Testis (tissue), 3 donors: ENCODE data around the gene KIAA0753. TPM values are rescaled to one million over a fixed set of nuclear protein-coding genes. Genes with fewer than 3 reads are reported as not detected.

Experiments
- DNase-seq: peaks from one replicate; pipeline ENCODE4 v3.0.0-alpha.2; 2019
- H3K27ac ChIP-seq, 2 donors: fragments of 200-600 bp; sonication (generic); one replicate each; pipeline ENCODE4 v1.5.1; 2019
- H3K27me3 ChIP-seq: fragments of 200-600 bp; sonication (generic); one replicate; pipeline ENCODE4 v1.5.1; 2019
- H3K36me3 ChIP-seq: fragments of 200-600 bp; sonication (generic); one replicate; pipeline ENCODE4 v1.5.1; 2017; ENCODE audit warnings: low read depth; ENCODE audit errors: missing control alignments
- H3K4me1 ChIP-seq: fragments of 200-600 bp; sonication (generic); one replicate; pipeline ENCODE4 v1.5.1; 2019
- H3K4me3 ChIP-seq, 2 donors: fragments of 200-600 bp; sonication (generic); one replicate each; pipeline ENCODE4 v1.5.1; 2017 to 2019
- H3K9me3 ChIP-seq: fragments of 200-600 bp; sonication (generic); one replicate; pipeline ENCODE4 v1.5.1; 2017
- POLR2A ChIP-seq: fragments of 450-650 bp; IDR thresholded peaks from one replicate; pipeline ENCODE4 v1.6.1; 2017; ENCODE audit warnings: antibody characterized with exemption, mild to moderate bottlenecking, moderate library complexity
- WGBS, 2 donors: methylation state at CpG; one replicate each; pipeline ENCODE4 v1.1.5; 2018; 5-methylcytosine and 5-hydroxymethylcytosine counted together
- intact Hi-C: fragments of 100-400 bp; cut with DNase I; formaldehyde crosslinking; loops from one replicate; pipeline ENCODE4 v1.15.1; 2023; ENCODE audit warnings: low total_unique reads
- polyA plus RNA-seq: library from polyadenylated mRNA; stranded (reverse); fragments of 350-450 nt; fragmentation: Illumina TruSeq; extraction: RNeasy Lipid Tissue Mini Kit (QIAGEN cat#74804); gene quantifications from one replicate; pipeline ENCODE4 v1.2.3, GENCODE V29; 2014; ENCODE audit warnings: low read depth, low replicate concordance; ENCODE audit not compliant: insufficient read depth
- total RNA-seq, 2 donors: library from RNA; depleted of rRNA; stranded (reverse); fragments of >200 nt; gene quantifications; one replicate each; pipeline ENCODE4 v1.2.3, GENCODE V29; 2016
- TF ChIP-seq, protein P1 (sequence below), 3 experiments: fragments of 450-650 bp in 2 of 3; fragments of 200-600 bp in 1 of 3; sonication (generic) in 1 of 3; IDR thresholded peaks; one replicate each; pipeline ENCODE4 v1.5.1; 2016 to 2019; ENCODE audit warnings: antibody characterized with exemption in 3 of 3, mild to moderate bottlenecking in 2 of 3, moderate library complexity in 1 of 3

The KIAA0753 gene
- total and polyA plus RNA-seq, 3 donors from 2014 or later: 43.9 to 59.8 (median 44.7) TPM

DNA sequence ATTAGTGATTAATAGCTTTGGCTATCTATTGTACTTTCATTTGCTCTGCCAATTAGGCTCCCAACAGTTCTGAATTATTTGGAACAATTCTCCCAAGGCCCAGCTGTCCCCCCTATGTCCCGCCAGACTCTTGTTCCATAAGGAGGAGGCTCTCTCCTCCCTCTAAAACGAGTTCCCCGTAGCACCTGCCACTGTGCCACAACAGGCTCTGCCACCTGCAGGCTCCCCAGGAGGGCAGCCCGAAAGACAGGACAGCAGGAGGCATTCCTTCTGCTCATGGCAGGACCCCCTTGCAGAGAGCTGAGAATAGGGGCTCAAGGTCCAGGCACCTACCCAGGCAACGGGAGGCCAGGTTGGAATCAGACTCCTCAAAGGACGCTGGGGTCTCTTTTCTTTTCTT is 93.2 kb downstream of the KIAA0753 start:
- no peak for DNase-seq
- Histone ChIP-seq H3K4me3 (no peak overlapping the region), H3K27ac (no peak overlapping the region), H3K36me3 (no peaks in the 10 kb centered on the region), H3K27me3 (no peaks in the 10 kb centered on the region), H3K4me1 (no peaks in the 10 kb centered on the region), H3K9me3 (no peaks in the 10 kb centered on the region)
- TF ChIP-seq, protein P1, sequence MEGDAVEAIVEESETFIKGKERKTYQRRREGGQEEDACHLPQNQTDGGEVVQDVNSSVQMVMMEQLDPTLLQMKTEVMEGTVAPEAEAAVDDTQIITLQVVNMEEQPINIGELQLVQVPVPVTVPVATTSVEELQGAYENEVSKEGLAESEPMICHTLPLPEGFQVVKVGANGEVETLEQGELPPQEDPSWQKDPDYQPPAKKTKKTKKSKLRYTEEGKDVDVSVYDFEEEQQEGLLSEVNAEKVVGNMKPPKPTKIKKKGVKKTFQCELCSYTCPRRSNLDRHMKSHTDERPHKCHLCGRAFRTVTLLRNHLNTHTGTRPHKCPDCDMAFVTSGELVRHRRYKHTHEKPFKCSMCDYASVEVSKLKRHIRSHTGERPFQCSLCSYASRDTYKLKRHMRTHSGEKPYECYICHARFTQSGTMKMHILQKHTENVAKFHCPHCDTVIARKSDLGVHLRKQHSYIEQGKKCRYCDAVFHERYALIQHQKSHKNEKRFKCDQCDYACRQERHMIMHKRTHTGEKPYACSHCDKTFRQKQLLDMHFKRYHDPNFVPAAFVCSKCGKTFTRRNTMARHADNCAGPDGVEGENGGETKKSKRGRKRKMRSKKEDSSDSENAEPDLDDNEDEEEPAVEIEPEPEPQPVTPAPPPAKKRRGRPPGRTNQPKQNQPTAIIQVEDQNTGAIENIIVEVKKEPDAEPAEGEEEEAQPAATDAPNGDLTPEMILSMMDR (IDR thresholded peaks at IDR 0.05): no peak
- TF ChIP-seq POLR2A: no peak
- WGBS, 2 donors: 93 to 96% methylated on average over 6 of the region's 6 CpGs
- intact Hi-C loops: no loop called here

DNA sequence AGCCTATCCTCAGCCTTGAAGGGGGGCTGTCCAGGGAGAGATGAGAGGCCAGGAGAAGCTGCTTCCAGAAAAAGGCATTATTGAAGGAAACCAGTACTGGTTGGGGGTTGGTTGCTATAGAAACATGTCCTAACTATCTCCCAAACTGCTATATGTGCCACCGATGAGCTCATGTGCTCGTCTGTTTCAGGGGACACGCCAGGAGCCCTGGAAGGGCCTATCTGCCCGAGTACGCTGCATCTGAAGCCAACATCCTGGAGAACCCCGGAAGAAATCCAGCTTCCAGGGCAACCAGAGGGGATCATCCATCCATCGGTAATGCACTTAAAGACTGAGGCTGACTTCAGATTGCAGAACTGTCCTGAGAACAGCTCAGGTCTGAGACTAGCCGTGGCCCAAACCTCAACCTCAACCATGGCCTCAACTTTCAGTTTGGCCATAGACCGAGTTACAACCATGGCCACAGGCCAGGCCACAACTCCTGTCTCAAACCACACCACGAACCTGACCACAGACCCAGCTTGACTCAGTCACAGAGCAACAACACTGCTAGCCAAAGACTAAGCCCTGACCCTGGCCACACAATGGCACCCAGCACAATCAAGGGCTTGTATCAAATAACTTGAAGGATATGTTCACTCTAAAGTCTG is 94.3 kb downstream of the KIAA0753 start:
- WGBS, 2 donors: 82 to 87% methylated on average over 9 to 10 of the region's 10 CpGs

DNA sequence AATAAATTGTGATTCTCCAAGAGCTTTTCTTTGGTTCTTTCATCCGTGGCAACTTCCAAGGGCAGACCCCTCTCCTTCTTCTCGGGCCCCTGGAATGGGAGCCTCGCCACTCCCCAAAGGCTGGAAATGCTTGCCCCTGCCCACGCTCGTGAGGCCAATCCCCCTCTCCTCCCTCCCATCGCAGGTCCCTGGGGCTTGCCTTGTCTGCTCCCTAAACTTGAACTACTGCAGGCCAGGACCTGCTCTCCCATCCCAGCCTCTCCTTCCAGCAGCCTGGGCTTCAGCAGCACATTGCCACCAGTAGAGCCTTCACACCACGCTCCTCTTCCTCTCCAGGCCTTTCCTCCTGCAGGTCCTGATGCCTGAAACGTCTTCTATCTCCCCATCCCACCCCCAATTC is 95.2 kb downstream of the KIAA0753 start:
- Histone ChIP-seq H3K36me3 (no peaks in the 10 kb centered on the region), H3K9me3 (no peaks in the 10 kb centered on the region), H3K27ac (no peak overlapping the region), H3K4me1 (no peaks in the 10 kb centered on the region), H3K4me3 (no peak overlapping the region), H3K27me3 (no peaks in the 10 kb centered on the region)
- TF ChIP-seq POLR2A: no peak
- TF ChIP-seq, protein P1 (IDR thresholded peaks at IDR 0.05): no peak
- no peak for DNase-seq
- WGBS, 2 donors: 82 to 87% methylated on average over 8 of the region's 8 CpGs
- intact Hi-C loops: no loop called here

More for the DNA sequence above, 94.3 kb downstream of the KIAA0753 start:
- Histone ChIP-seq H3K4me1 (no peaks in the 10 kb centered on the region), H3K27ac (no peak overlapping the region), H3K4me3 (no peak overlapping the region), H3K36me3 (no peaks in the 10 kb centered on the region), H3K27me3 (no peaks in the 10 kb centered on the region), H3K9me3 (no peaks in the 10 kb centered on the region)
- no peak for DNase-seq
- TF ChIP-seq, protein P1 (IDR thresholded peaks at IDR 0.05): no peak
- no peak for TF ChIP-seq POLR2A
- intact Hi-C loops: no loop called here

DNA sequence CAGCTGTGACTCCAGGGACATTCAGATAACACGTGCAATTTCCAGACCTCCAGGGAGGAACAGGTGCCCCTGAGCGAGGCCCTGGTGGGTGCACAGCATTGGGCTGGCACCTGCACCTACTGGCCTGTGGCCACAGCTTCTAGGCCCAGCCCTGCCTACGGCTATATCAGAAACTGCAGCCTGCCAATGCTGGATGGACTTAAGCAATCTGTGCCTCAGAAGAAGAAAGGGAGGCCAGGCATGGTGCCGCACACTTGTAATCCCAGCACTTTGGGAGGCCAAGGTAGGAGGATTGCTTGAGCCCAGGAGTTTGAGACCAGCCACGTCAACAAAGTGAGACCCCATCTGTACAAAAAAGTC is 96.5 kb downstream of the KIAA0753 start:
- H3K27ac ChIP-seq: no peak overlapping the region
- no peaks in the 10 kb centered on the region for H3K36me3 ChIP-seq
- H3K27me3 ChIP-seq: no peaks in the 10 kb centered on the region
- DNase-seq: no peak
- H3K4me1 ChIP-seq: no peaks in the 10 kb centered on the region
- H3K4me3 ChIP-seq: no peak overlapping the region
- no peaks in the 10 kb centered on the region for H3K9me3 ChIP-seq
- intact Hi-C loops: no loop called here
- TF ChIP-seq, protein P1 (IDR thresholded peaks at IDR 0.05): no peak
- no peak for TF ChIP-seq POLR2A
- WGBS, 2 donors: 76 to 87% methylated on average over 5 of the region's 5 CpGs
